Osteocyte (in vitro differentiated cells): ENCODE data around the gene DEGS2. TPM values are rescaled to one million over a fixed set of nuclear protein-coding genes. Genes with fewer than 3 reads are reported as not detected.

Experiments
- DNase-seq: peaks from one replicate; pipeline ENCODE4 v3.0.0; 2021; ENCODE audit warnings: mixed read lengths; ENCODE audit not compliant: unreplicated experiment; ENCODE audit errors: extremely low spot score
- H3K27ac Mint-ChIP-seq: one replicate; pipeline ENCODE4 v1.8.0; 2021; ENCODE audit warnings: mild to moderate bottlenecking, mixed read lengths; ENCODE audit not compliant: unreplicated experiment
- H3K27me3 Mint-ChIP-seq: one replicate; pipeline ENCODE4 v1.8.0; 2021; ENCODE audit warnings: mixed read lengths; ENCODE audit not compliant: unreplicated experiment
- H3K36me3 Mint-ChIP-seq: one replicate; pipeline ENCODE4 v1.8.0; 2021; ENCODE audit warnings: mixed read lengths; ENCODE audit not compliant: unreplicated experiment
- H3K4me1 Mint-ChIP-seq: one replicate; pipeline ENCODE4 v1.8.0; 2021; ENCODE audit warnings: mixed read lengths; ENCODE audit not compliant: unreplicated experiment
- H3K4me3 Mint-ChIP-seq: one replicate; pipeline ENCODE4 v1.8.0; 2021; ENCODE audit warnings: mild to moderate bottlenecking, moderate library complexity, mixed read lengths; ENCODE audit not compliant: unreplicated experiment
- H3K9me3 Mint-ChIP-seq: one replicate; pipeline ENCODE4 v1.8.0; 2021; ENCODE audit warnings: mixed read lengths; ENCODE audit not compliant: unreplicated experiment
- CTCF ChIP-seq: fragments of 200-600 bp; sonication (generic); IDR thresholded peaks from 2 replicates; pipeline ENCODE4 v1.5.0; 2021; ENCODE audit warnings: antibody characterized with exemption, mild to moderate bottlenecking, moderate library complexity
- total RNA-seq: library from RNA; stranded (reverse); gene quantifications from 2 replicates; pipeline ENCODE4 v1.2.1, GENCODE V29; 2021

The DEGS2 gene
- total RNA-seq, 1 donor from 2014 or later = 0.19 TPM

GRCh38 chr14:100118396-100119011 is 40.9 kb downstream of the DEGS2 start:
- DNase-seq = no peak
- H3K27ac Mint-ChIP-seq = no peak overlapping the region
- H3K4me1 Mint-ChIP-seq = no peaks in the 10 kb centered on the region
- peaks cover 11% of the 10 kb centered on the region for H3K36me3 Mint-ChIP-seq
- no peaks in the 10 kb centered on the region for H3K27me3 Mint-ChIP-seq
- H3K4me3 Mint-ChIP-seq = no peak overlapping the region
- no peaks in the 10 kb centered on the region for H3K9me3 Mint-ChIP-seq
- TF ChIP-seq CTCF = no peak

GRCh38 chr14:100117633-100118395 is 41.6 kb downstream of the DEGS2 start:
- DNase-seq = no peak
- peaks cover 2% of the 10 kb centered on the region for H3K4me1 Mint-ChIP-seq
- no peaks in the 10 kb centered on the region for H3K9me3 Mint-ChIP-seq
- H3K27ac Mint-ChIP-seq = no peak overlapping the region
- peaks cover 16% of the 10 kb centered on the region for H3K36me3 Mint-ChIP-seq
- no peak for TF ChIP-seq CTCF
- no peak overlapping the region for H3K4me3 Mint-ChIP-seq
- no peaks in the 10 kb centered on the region for H3K27me3 Mint-ChIP-seq

GRCh38 chr14:100117026-100117425 is 42.4 kb downstream of the DEGS2 start:
- DNase-seq = no peak
- Mint-ChIP-seq H3K27ac (no peak overlapping the region), H3K4me3 (no peak overlapping the region), H3K36me3 (peaks cover 19% of the 10 kb centered on the region), H3K9me3 (no peaks in the 10 kb centered on the region), H3K4me1 (peaks cover 9% of the 10 kb centered on the region), H3K27me3 (no peaks in the 10 kb centered on the region)
- no peak for TF ChIP-seq CTCF

- Mint-ChIP-seq H3K9me3 (no peaks in the 10 kb centered on the region), H3K27ac (no peak overlapping the region), H3K4me3 (no peak overlapping the region), H3K4me1 (peaks cover 9% of the 10 kb centered on the region), H3K27me3 (no peaks in the 10 kb centered on the region), H3K36me3 (peaks cover 19% of the 10 kb centered on the region)
- TF ChIP-seq CTCF = no peak
- no peak for DNase-seq
Measured at GRCh38 chr14:100116134-100116533, 43.3 kb downstream of the DEGS2 start.

GRCh38 chr14:100115726-100116125 is 43.7 kb downstream of the DEGS2 start:
- Mint-ChIP-seq H3K4me3 (no peak overlapping the region), H3K27me3 (no peaks in the 10 kb centered on the region), H3K36me3 (peaks cover 19% of the 10 kb centered on the region), H3K27ac (no peak overlapping the region), H3K4me1 (peaks cover 9% of the 10 kb centered on the region), H3K9me3 (no peaks in the 10 kb centered on the region)
- no peak for TF ChIP-seq CTCF
- no peak for DNase-seq
